HEK293 (cell line): ENCODE results near the gene PRKCE.

Experiments
- ATF2 ChIP-seq: fragments of 450-650 bp; formaldehyde crosslinking; IDR thresholded peaks from 2 replicates; pipeline ENCODE4 v1.5.1; 2016; ENCODE audit warnings: missing biosample characterization, missing genetic modification characterization, low read depth
- BCL11B ChIP-seq: fragments of 450-650 bp; formaldehyde crosslinking; IDR thresholded peaks from 2 replicates; pipeline ENCODE4 v1.5.1; 2016; ENCODE audit warnings: low read depth, missing biosample characterization, missing genetic modification characterization
- CTCF ChIP-seq: fragments of 450-650 bp; formaldehyde crosslinking; IDR thresholded peaks from 2 replicates; pipeline ENCODE4 v1.5.1; 2016; ENCODE audit warnings: missing biosample characterization, missing genetic modification characterization
- KLF16 ChIP-seq: fragments of 450-650 bp; formaldehyde crosslinking; IDR thresholded peaks from 2 replicates; pipeline ENCODE4 v1.5.1; 2017; ENCODE audit warnings: missing biosample characterization, missing genetic modification characterization
- ZBTB21 ChIP-seq: fragments of 450-650 bp; formaldehyde crosslinking; IDR thresholded peaks from 2 replicates; pipeline ENCODE4 v1.5.1; 2017; ENCODE audit warnings: missing biosample characterization, missing genetic modification characterization
- ZBTB7A ChIP-seq: fragments of 450-650 bp; formaldehyde crosslinking; IDR thresholded peaks from 2 replicates; pipeline ENCODE4 v1.5.1; 2016; ENCODE audit warnings: low read depth, missing biosample characterization, missing genetic modification characterization
- ZFP37 ChIP-seq: fragments of 450-650 bp; formaldehyde crosslinking; IDR thresholded peaks from 2 replicates; pipeline ENCODE4 v1.5.1; 2016; ENCODE audit warnings: missing biosample characterization, missing genetic modification characterization
- ZNF121 ChIP-seq: fragments of 450-650 bp; formaldehyde crosslinking; IDR thresholded peaks from 2 replicates; pipeline ENCODE4 v1.5.1; 2016; ENCODE audit warnings: missing biosample characterization, missing genetic modification characterization
- ZNF211 ChIP-seq: fragments of 450-650 bp; formaldehyde crosslinking; IDR thresholded peaks from 2 replicates; pipeline ENCODE4 v1.5.1; 2016; ENCODE audit warnings: low read depth, missing biosample characterization, missing genetic modification characterization
- ZNF23 ChIP-seq: fragments of 450-650 bp; formaldehyde crosslinking; IDR thresholded peaks from 2 replicates; pipeline ENCODE4 v1.5.1; 2016; ENCODE audit warnings: missing biosample characterization, missing genetic modification characterization, borderline replicate concordance
- ZNF280D ChIP-seq: fragments of 450-650 bp; formaldehyde crosslinking; IDR thresholded peaks from 2 replicates; pipeline ENCODE4 v1.5.1; 2016; ENCODE audit warnings: missing biosample characterization, missing genetic modification characterization
- ZNF394 ChIP-seq: fragments of 450-650 bp; formaldehyde crosslinking; IDR thresholded peaks from 2 replicates; pipeline ENCODE4 v1.5.1; 2016; ENCODE audit warnings: missing biosample characterization, missing genetic modification characterization, mild to moderate bottlenecking, moderate library complexity, borderline replicate concordance
- ZNF426 ChIP-seq: fragments of 450-650 bp; formaldehyde crosslinking; IDR thresholded peaks from 2 replicates; pipeline ENCODE4 v1.5.1; 2017; ENCODE audit warnings: missing biosample characterization, missing genetic modification characterization, mild to moderate bottlenecking, inconsistent platforms, moderate library complexity
- ZNF629 ChIP-seq: fragments of 450-650 bp; formaldehyde crosslinking; IDR thresholded peaks from 2 replicates; pipeline ENCODE4 v1.5.1; 2017; ENCODE audit warnings: missing biosample characterization, missing genetic modification characterization

- TF ChIP-seq ZNF629 (tag by site-specific recombination) (no peak), ZNF23 (tag by site-specific recombination) (no peak), ZBTB7A (tag by site-specific recombination) (no peak), KLF16 (no peak), CTCF (tag by site-specific recombination) (no peak), ZNF211 (tag by site-specific recombination) (no peak), BCL11B (tag by site-specific recombination) (no peak), ZNF121 (tag by site-specific recombination) (no peak), ZNF394 (no peak), ZFP37 (tag by site-specific recombination) (no peak), ZBTB21 (tag by site-specific recombination) (no peak), ATF2 (tag by site-specific recombination) (no peak), ZNF426 (tag by site-specific recombination) (no peak), ZNF280D (tag by site-specific recombination) (no peak)
These were observed 330.6 kb downstream of the PRKCE start for GRCh38 chr2:45982096-45982495.
